Cerebellar nuclear complex (tissue), 1 donor: ENCODE data around the gene MXD1.
"Not testable (repeated sequence)": the region's sequence is repeated elsewhere in the genome, so short reads cannot be mapped to it uniquely, and the experiment has no call there.

ENCODE experiments used
- DNase-seq, 2 experiments: peaks; one replicate each; lab custom pipeline; 2025; lab: John Stamatoyannopoulos, UW

The MXD1 gene

GRCh38 chr2:69933839-69934613, 19.1 kb downstream of the MXD1 start:
- DNase-seq, result no peak

GRCh38 chr2:69934614-69934908, 19.7 kb downstream of the MXD1 start:
- DNase-seq, result no peak

- DNase-seq, result no peak
These were observed 20.1 kb downstream of the MXD1 start for GRCh38 chr2:69935011-69935410.

GRCh38 chr2:69936906-69937305, 22.0 kb downstream of the MXD1 start:
- no peak for DNase-seq

GRCh38 chr2:69937968-69938367, 23.1 kb downstream of the MXD1 start:
- DNase-seq, result no peak

- DNase-seq, result no peak
These were observed 24.8 kb downstream of the MXD1 start for GRCh38 chr2:69939722-69940121.

- no peak for DNase-seq
These were observed 25.8 kb downstream of the MXD1 start for GRCh38 chr2:69940691-69941090.

- no peak for DNase-seq
These were observed 28.3 kb downstream of the MXD1 start for GRCh38 chr2:69943000-69943842.

GRCh38 chr2:69943843-69944525, 29.1 kb downstream of the MXD1 start:
- no peak for DNase-seq

- no peak for DNase-seq
These were observed 29.8 kb downstream of the MXD1 start for GRCh38 chr2:69944756-69945155.

- no peak for DNase-seq
These were observed 30.5 kb downstream of the MXD1 start for GRCh38 chr2:69945441-69945840.

GRCh38 chr2:69945941-69946340, 31.0 kb downstream of the MXD1 start:
- DNase-seq, result no peak

- no peak for DNase-seq
These were observed 31.7 kb downstream of the MXD1 start for GRCh38 chr2:69946351-69947324.

GRCh38 chr2:69947325-69947931, 32.5 kb downstream of the MXD1 start:
- no peak for DNase-seq

GRCh38 chr2:69948032-69948962, 33.4 kb downstream of the MXD1 start:
- DNase-seq, result peak in 1 of 2 experiments; percentile 45

GRCh38 chr2:69948963-69949645, 34.2 kb downstream of the MXD1 start:
- no peak for DNase-seq

- DNase-seq, result no peak
These were observed 35.3 kb downstream of the MXD1 start for GRCh38 chr2:69950241-69950640.

GRCh38 chr2:69950671-69951070, 35.8 kb downstream of the MXD1 start:
- not testable (repeated sequence) for DNase-seq

- no peak for DNase-seq
These were observed 37.6 kb downstream of the MXD1 start for GRCh38 chr2:69952336-69953115.
